A673 (cell line): ENCODE data around the gene PROSER3. TPM values are rescaled to one million over a fixed set of nuclear protein-coding genes. Genes with fewer than 3 reads are reported as not detected.
A peak's percentile ranks its signal among the peaks of the same experiment; 100 is the strongest.

Experiments
- BruUV-seq: library from RNA; stranded (reverse); fragments of 400-500 nt; replicated peaks from 2 replicates; lab custom pipeline; 2021; lab: Mats Ljungman, UMichigan
- CTCF ChIA-PET: fragments of 300-600 bp; sonication (Branson Sonifier 250); formaldehyde crosslinking; loops from one replicate; lab custom pipeline; 2022; ENCODE audit warnings: antibody characterized with exemption; lab: Charles Lee
- POLR2A ChIA-PET: fragments of 300-600 bp; sonication (Branson Sonifier 250); formaldehyde crosslinking; loops from one replicate; lab custom pipeline; 2022; ENCODE audit warnings: antibody characterized with exemption; ENCODE audit not compliant: low non-redundant PET; lab: Charles Lee
- DNase-seq: peaks from one replicate; pipeline ENCODE4 v3.0.0-alpha.2; 2015; ENCODE audit warnings: low spot score
- H3K27ac ChIP-seq: fragments of 200-600 bp; sonication (generic); 2 replicates; pipeline ENCODE4 v1.5.1; 2016; ENCODE audit warnings: mixed run types, low read depth, mild to moderate bottlenecking, mixed read lengths, antibody characterized with exemption, low read length; ENCODE audit not compliant: poor library complexity, severe bottlenecking
- H3K27me3 ChIP-seq: fragments of 200-600 bp; sonication (generic); replicated peaks from 2 replicates; pipeline ENCODE4 v1.6.1; 2017; ENCODE audit warnings: mixed run types, low read depth, mild to moderate bottlenecking, mixed read lengths, antibody characterized with exemption, low read length; ENCODE audit not compliant: insufficient read depth, poor library complexity
- H3K36me3 ChIP-seq: fragments of 200-600 bp; sonication (generic); 2 replicates; pipeline ENCODE4 v1.6.1; 2016; ENCODE audit warnings: mixed run types, mild to moderate bottlenecking, mixed read lengths, antibody characterized with exemption, low read length; ENCODE audit not compliant: insufficient read depth, poor library complexity, severe bottlenecking
- H3K4me1 ChIP-seq: fragments of 200-600 bp; sonication (generic); 2 replicates; pipeline ENCODE4 v1.6.1; 2017; ENCODE audit warnings: mixed run types, mild to moderate bottlenecking, mixed read lengths, antibody characterized with exemption, low read length; ENCODE audit not compliant: insufficient read depth, poor library complexity, severe bottlenecking
- H3K4me3 ChIP-seq: fragments of 200-600 bp; sonication (generic); 2 replicates; pipeline ENCODE4 v1.5.1; 2016; ENCODE audit warnings: low read depth, mixed run types, mild to moderate bottlenecking, mixed read lengths, low read length; ENCODE audit not compliant: poor library complexity, severe bottlenecking
- H3K9me3 ChIP-seq: fragments of 200-600 bp; sonication (generic); 2 replicates; pipeline ENCODE4 v1.6.1; 2016; ENCODE audit warnings: mixed run types, low read depth, mild to moderate bottlenecking, mixed read lengths, antibody characterized with exemption, low read length; ENCODE audit not compliant: poor library complexity, severe bottlenecking
- CTCF ChIP-seq: fragments of 300-800, 200-600 bp; sonication (generic); conservative IDR thresholded peaks from 2 replicates; pipeline ENCODE4 v1.5.1; 2017; ENCODE audit warnings: low read depth, mild to moderate bottlenecking, antibody characterized with exemption, low read length, moderate library complexity, mixed read lengths
- EZH2 ChIP-seq: fragments of 200-600 bp; sonication (generic); IDR thresholded peaks from 2 replicates; pipeline ENCODE4 v1.6.1; 2017; ENCODE audit warnings: borderline replicate concordance, low read depth, mild to moderate bottlenecking, mixed read lengths, antibody characterized with exemption, low read length; ENCODE audit not compliant: poor library complexity, severe bottlenecking
- intact Hi-C: fragments of 100-400 bp; cut with micrococcal nuclease; formaldehyde crosslinking; loops from one replicate; pipeline ENCODE4 v1.10.0; 2022; ENCODE audit not compliant: unreplicated experiment
- total RNA-seq: library from RNA; stranded (reverse); gene quantifications from 2 replicates; pipeline ENCODE4 v1.2.3, GENCODE V29; 2021

PROSER3 gene
- total RNA-seq, 1 experiment from 2014 or later: 38.4 TPM

GRCh38 chr19:35740108-35740422 is 17.9 kb upstream of the PROSER3 start:
- peaks cover 3% of the 10 kb centered on the region for H3K4me1 ChIP-seq
- peak overlapping the region; percentile 75 for H3K27ac ChIP-seq
- intact Hi-C loops: loop anchor here (10.0 kb wide), 1 partner anchor 195 kb away; the partner anchor contains the start of gene LRFN3
- peaks cover 26% of the 10 kb centered on the region for H3K36me3 ChIP-seq
- DNase-seq: no peak
- POLR2A ChIA-PET: no interaction called here
- H3K27me3 ChIP-seq: no peaks in the 10 kb centered on the region
- no peaks in the 10 kb centered on the region for H3K9me3 ChIP-seq
- BruUV-seq: no TSS peak
- no peak for TF ChIP-seq CTCF
- TF ChIP-seq EZH2: no peak
- peak overlapping the region; percentile 65 for H3K4me3 ChIP-seq
- CTCF ChIA-PET: interaction anchor here (1.2 kb wide), 1 partner anchor 45 kb away, joined by 14 read pairs; no protein-coding TSS in a partner anchor

- DNase-seq: peak; percentile 99
- CTCF ChIA-PET: interaction anchor here (1.2 kb wide), 1 partner anchor 45 kb away, joined by 14 read pairs; no protein-coding TSS in a partner anchor
- peak overlapping the region; percentile 65 for H3K4me3 ChIP-seq
- H3K36me3 ChIP-seq: peaks cover 26% of the 10 kb centered on the region
- peaks cover 3% of the 10 kb centered on the region for H3K4me1 ChIP-seq
- no peaks in the 10 kb centered on the region for H3K27me3 ChIP-seq
- TF ChIP-seq EZH2 (no peak), CTCF (peak; percentile 38; the same call in 1 of the 2 replicates)
- H3K27ac ChIP-seq: peak overlapping the region; percentile 77
- no peaks in the 10 kb centered on the region for H3K9me3 ChIP-seq
- BruUV-seq: no TSS peak
- POLR2A ChIA-PET: interaction anchor here (0.5 to 0.6 kb wide), 2 partner anchors 63 to 97 kb away, joined by 4 to 9 read pairs; no protein-coding TSS in a partner anchor
- intact Hi-C loops: loop anchor here (10.0 kb wide), 1 partner anchor 194 kb away; the partner anchor contains the start of gene LRFN3
Observed at GRCh38 chr19:35740423-35741202, 17.4 kb upstream of the PROSER3 start.

- BruUV-seq: no TSS peak
- Histone ChIP-seq H3K4me3 (peak overlapping the region; percentile 65), H3K36me3 (peaks cover 26% of the 10 kb centered on the region), H3K27me3 (no peaks in the 10 kb centered on the region), H3K4me1 (peaks cover 3% of the 10 kb centered on the region), H3K27ac (peak overlapping the region; percentile 77), H3K9me3 (no peaks in the 10 kb centered on the region)
- intact Hi-C loops: loop anchor here (10.0 kb wide), 1 partner anchor 194 kb away; the partner anchor contains the start of gene LRFN3
- POLR2A ChIA-PET: no interaction called here
- no peak for TF ChIP-seq CTCF
- no peak for TF ChIP-seq EZH2
- DNase-seq: no peak
- CTCF ChIA-PET: interaction anchor here (1.2 kb wide), 1 partner anchor 46 kb away, joined by 14 read pairs; no protein-coding TSS in a partner anchor
Observed at GRCh38 chr19:35741203-35741515, 16.8 kb upstream of the PROSER3 start.
